Occipital lobe (tissue), 2 donors: ENCODE results near the gene EPAS1. TPM values are rescaled to one million over a fixed set of nuclear protein-coding genes. Genes with fewer than 3 reads are reported as not detected.
A peak's percentile ranks its signal among the peaks of the same experiment; 100 is the strongest.

ENCODE experiments used
- DNase-seq: peaks from one replicate; lab custom pipeline; 2025; lab: John Stamatoyannopoulos, UW
- total RNA-seq: library from RNA; depleted of rRNA; stranded (reverse); fragments of >200 nt; gene quantifications from one replicate; pipeline ENCODE4 v1.2.3, GENCODE V29; 2014

Gene EPAS1
- total RNA-seq, result 6.1 TPM

GRCh38 chr2:46296840-46297545 lies at the start of gene EPAS1:
TSS of gene EPAS1 (plus strand) at chr2:46297407. CDS start at chr2:46297912, 505 bp downstream.
- DNase-seq, result peak; percentile 55

GRCh38 chr2:46248171-46248570 lies 49.0 kb upstream of the EPAS1 start:
- no peak for DNase-seq

DNA sequence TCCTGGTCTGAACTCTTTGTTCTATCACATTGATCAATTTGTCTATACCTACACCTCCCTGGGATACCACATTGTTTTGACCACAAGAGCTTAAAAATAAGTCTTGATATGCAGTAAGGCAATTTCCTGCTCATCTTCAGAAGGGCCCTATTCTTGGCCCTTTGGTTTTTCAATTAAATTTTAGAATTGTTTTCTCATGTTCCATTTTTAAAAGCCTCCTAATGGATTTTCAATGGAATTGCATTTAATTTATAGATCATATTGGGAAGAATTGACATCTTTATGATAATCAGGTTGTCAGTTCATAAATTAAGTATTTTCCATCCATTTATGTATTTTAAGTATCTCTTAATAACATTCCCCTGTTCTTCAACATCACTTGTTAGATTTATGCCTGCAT lies 47.6 kb upstream of the EPAS1 start:
- no peak for DNase-seq

DNA sequence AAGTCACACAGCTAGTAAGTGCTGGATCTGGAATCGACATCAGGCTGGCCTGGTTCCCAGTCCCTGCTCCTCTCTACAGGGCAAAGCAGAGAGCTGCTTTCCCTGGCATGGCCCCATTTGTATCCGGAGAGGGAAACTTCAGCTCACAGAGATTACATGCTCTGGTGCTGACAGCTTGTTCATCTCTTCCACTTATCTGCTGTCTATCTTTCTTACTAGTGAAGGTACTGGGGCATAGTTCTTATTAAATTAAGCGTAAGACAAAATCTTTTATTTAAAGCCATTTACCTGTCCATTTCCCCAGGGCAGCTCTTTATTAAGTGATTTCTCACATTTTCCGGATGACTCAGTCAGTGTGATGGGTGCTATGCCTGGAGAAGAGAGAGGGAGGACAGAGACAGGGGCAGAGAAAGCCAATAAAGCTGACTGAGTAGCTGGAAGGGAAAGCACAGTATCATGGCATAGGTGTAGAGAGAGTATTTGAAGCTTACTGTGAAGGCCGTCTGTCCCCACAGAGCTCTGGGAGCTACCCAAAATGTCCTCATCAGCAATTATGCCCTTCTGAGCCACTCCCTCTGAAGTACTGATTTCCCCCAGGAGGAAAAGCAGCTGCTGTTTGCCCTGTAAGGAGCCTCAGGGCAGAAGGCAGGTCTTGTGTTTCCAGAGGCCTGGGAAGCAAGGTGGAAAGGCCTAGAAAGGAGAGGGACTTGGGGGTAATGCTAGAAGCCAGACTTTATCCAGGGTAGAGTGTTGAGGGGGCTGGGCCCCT lies 44.1 kb upstream of the EPAS1 start:
- DNase-seq, result no peak

GRCh38 chr2:46254474-46254873 lies 42.7 kb upstream of the EPAS1 start:
- DNase-seq, result no peak

GRCh38 chr2:46256563-46257142 lies 40.6 kb upstream of the EPAS1 start:
- DNase-seq, result no peak

GRCh38 chr2:46257476-46257875 lies 39.7 kb upstream of the EPAS1 start:
- DNase-seq, result no peak

DNA sequence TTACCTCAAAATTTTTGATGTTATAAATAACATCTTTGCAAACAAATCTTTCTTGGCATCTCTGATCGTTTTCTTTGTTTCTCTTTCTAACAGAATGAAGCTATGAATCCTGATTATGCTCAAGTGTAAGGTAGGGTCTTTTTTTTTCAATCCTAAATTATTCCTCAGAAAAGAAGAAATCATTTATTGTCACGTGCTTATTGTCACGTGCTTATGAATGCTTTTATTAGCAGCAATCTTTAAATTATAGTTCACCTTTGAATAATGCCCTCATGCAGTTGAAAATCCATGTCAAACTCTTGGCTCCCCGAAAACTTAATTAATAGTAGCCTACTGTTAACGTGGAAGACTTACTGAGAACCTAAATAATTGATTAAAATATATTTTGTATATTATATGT lies 39.2 kb upstream of the EPAS1 start:
- no peak for DNase-seq

DNA sequence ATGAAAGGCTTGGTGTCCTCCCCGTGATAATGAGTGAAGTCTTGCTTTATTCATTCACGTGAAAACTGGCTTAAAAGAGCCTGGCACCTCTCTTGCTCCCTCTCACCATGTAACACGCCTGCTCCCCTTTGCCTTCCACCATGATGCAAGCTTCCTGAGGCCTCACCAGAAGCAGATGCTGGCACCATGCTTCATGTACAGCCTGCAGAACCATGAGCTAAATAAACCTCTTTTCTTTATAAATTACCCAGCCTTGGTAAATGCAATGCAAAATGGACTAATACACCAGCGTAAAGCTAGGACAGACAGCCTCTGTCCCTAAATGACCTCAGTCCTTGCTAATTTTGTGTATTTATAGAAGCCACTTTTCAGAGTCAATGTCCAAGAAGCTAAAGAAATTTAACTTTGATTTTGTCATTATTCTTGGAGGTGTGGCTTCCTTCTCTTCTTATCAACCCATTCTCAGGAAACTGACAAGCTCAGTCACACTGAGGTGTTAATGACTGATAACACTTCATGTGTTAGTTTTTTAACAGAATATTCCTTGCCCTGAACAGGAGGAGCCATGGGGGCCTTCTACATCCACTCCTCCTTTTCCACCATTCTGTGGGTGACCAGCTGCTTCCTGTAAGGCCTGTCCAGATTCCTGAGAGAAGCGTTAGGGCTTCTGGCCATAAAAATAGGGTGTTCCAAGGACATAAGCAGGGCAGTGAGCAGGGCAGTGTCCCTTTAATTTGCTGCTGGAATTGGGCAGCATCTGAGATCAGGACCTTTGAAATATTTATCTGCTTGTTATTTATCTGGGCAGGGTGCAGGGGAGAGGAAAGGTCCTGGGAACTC lies 38.0 kb upstream of the EPAS1 start:
- DNase-seq, result no peak

DNA sequence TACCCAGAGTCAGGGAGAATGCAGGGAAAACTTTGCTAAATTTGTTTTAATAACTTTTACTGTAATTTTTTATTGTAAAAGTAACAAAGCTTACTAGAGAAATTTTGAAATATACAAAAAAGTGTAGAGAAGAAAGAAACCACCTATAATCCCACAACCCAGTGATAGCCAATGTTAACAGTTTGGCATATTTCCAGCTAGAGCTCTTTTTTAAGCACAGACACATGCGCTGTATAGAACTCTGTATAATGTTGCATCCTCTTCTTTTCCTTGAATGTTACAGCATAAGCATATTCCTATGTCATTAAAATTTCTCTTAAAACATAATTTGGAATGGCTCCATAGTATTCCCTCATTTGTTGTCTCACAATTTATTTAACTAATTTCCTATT lies 37.4 kb upstream of the EPAS1 start:
- DNase-seq, result no peak

DNA sequence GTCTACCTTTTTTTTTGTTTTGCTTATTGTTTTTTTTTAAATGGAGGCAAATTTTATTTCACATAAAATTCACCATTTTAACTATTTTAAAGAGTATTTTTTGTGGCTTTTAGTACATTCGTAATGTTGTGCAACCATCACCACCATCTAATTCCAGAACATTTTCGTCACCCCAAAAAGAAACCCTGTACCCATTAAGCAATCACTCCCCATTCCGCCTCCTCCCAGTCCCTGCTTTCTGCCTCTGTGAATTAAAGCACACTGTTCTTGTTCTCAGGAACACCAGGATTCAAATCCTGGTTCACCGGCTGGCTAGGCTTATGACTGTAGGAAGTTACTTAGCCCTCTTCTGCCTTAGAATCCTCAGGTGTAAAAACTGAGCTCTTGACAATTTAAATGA lies 36.9 kb upstream of the EPAS1 start:
- DNase-seq, result no peak

DNA sequence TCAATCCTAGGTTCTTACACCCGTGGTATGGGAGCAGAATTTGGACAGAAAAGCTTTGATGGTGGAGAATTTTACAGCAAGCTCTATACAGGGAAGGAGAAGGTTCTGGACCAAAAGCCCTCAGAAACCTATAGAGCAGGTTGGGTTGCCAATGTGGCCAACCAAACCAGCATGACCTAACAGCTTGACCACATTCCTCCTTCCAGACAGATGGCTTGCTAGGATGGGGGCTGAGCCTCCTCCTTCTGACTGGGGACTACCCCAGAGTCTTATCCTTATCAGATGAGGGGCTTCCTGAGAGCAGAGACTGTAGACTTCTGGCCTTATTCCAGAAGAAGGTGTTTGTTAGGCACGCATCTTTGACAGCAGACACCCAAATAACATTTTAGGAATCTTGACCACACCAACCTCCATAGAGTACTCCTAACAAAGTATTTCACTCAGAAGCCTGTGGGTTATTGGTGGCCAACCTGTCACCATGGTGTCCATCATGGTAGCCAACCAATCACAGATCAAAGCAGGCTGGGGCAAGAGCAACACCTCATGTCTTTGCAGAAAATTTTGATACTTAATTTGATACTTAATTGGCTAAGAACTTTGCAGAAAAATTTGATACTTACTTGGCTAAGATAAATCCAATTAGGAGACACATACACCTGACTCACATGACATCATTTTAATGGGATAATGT lies 34.8 kb upstream of the EPAS1 start:
- DNase-seq, result no peak

- no peak for DNase-seq
Observed at GRCh38 chr2:46263347-46263746, 33.9 kb upstream of the EPAS1 start.

DNA sequence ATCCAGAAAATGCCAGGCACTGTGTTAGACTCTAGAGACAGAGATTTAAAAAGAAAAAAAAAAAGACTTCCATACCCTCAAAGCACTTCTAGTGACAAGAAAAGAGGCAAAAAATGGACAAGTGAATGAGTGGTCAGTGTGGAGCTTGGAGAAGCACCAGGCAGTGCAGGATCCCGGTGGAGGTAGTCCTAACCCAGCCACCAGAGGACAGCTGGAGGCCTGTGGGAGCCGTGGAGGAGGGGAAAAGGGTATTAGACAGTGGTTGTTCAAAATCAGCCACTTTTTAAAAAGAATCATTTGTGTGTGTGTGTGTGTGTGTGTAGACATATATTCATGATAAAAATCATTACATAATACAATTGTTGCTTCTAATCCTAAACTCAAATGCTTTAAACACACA lies 32.8 kb upstream of the EPAS1 start:
- no peak for DNase-seq

- no peak for DNase-seq
Observed at GRCh38 chr2:46266134-46266533, 31.1 kb upstream of the EPAS1 start.

- DNase-seq, result no peak
Observed at GRCh38 chr2:46267616-46268015, 29.6 kb upstream of the EPAS1 start.

DNA sequence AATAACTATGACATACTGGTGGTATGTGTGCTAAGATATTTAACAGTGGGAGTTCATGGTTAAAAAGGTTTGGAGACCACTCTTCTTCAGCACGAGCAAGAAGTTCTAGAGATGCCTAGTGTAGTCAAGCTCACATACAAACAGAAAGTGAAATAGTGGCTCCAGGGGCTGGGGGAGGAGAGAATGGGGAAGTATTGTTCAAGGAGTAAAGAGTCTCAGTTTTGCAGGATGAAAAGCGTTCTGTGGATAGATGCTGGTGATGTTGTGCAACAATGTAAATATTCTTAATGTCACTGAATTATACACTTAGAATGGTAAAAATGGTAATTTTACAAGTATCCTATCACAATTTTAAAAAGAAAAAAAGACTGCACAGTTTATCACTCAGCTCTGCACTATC lies 29.0 kb upstream of the EPAS1 start:
- DNase-seq, result no peak

- DNase-seq, result no peak
Observed at GRCh38 chr2:46269001-46269400, 28.2 kb upstream of the EPAS1 start.

GRCh38 chr2:46269544-46270273 lies 27.5 kb upstream of the EPAS1 start:
- no peak for DNase-seq

DNA sequence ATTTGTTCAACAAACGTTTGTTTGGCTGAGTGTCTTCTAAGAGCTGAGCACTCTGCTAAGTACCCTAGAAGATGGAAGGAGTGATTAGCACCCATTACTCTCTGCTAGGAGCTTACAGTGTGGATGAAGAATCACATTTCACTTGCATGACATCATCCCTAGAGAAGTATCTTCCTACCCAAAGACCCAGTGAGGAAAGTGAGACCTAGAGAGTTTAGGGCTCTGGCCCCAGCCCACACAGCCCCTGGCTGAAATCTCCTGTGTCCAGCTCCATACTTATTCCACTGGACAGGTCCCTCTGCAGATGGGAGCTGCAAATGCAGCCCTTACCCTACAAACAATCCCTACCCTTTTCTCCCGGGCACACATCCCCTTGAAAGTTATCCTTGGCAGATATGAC lies 26.8 kb upstream of the EPAS1 start:
- DNase-seq, result no peak
